ENCODE results near the gene PCYOX1L.

PCYOX1L gene

GRCh38 chr5:149380466-149381121 is 22.7 kb downstream of the PCYOX1L start:
- H3K36me3 ChIP-seq (ENCODE audit: insufficient read depth, low read length), result no peaks in the 10 kb centered on the region
- H3K9me3 ChIP-seq (ENCODE audit: low read length), result no peaks in the 10 kb centered on the region
- no peaks in the 10 kb centered on the region for H3K27me3 ChIP-seq (ENCODE audit: control insufficient read depth in 1 of 2, insufficient read depth in 2 of 2, low read length in 2 of 2)
- H3K4me3 ChIP-seq (ENCODE audit: low read depth in 1 of 2, low read length in 2 of 2), result peak overlapping the region; percentile 8 to 71
- peak overlapping the region; percentile 92 for H3K9ac ChIP-seq (ENCODE audit: low read length)
- peak overlapping the region; percentile 98 for H3K27ac ChIP-seq (ENCODE audit: low read depth, low read length)
- peaks cover 55% of the 10 kb centered on the region for H3K4me1 ChIP-seq (ENCODE audit: insufficient read depth, low read length)

GRCh38 chr5:149381261-149381985 is 23.6 kb downstream of the PCYOX1L start:
- peak overlapping the region; percentile 98 for H3K27ac ChIP-seq (ENCODE audit: low read depth, low read length)
- peak overlapping the region; percentile 8 to 71 for H3K4me3 ChIP-seq (ENCODE audit: low read depth in 1 of 2, low read length in 2 of 2)
- H3K27me3 ChIP-seq (ENCODE audit: control insufficient read depth in 1 of 2, insufficient read depth in 2 of 2, low read length in 2 of 2), result no peaks in the 10 kb centered on the region
- H3K9ac ChIP-seq (ENCODE audit: low read length), result peak overlapping the region; percentile 92
- peaks cover 63% of the 10 kb centered on the region for H3K4me1 ChIP-seq (ENCODE audit: insufficient read depth, low read length)
- no peaks in the 10 kb centered on the region for H3K36me3 ChIP-seq (ENCODE audit: insufficient read depth, low read length)
- no peaks in the 10 kb centered on the region for H3K9me3 ChIP-seq (ENCODE audit: low read length)

- H3K36me3 ChIP-seq (ENCODE audit: insufficient read depth, low read length), result no peaks in the 10 kb centered on the region
- H3K27ac ChIP-seq (ENCODE audit: low read depth, low read length), result peak overlapping the region; percentile 98
- H3K27me3 ChIP-seq (ENCODE audit: control insufficient read depth in 1 of 2, insufficient read depth in 2 of 2, low read length in 2 of 2), result no peaks in the 10 kb centered on the region
- peak overlapping the region; percentile 37 to 71 for H3K4me3 ChIP-seq (ENCODE audit: low read depth in 1 of 2, low read length in 2 of 2)
- no peaks in the 10 kb centered on the region for H3K9me3 ChIP-seq (ENCODE audit: low read length)
- H3K9ac ChIP-seq (ENCODE audit: low read length), result peak overlapping the region; percentile 92
- H3K4me1 ChIP-seq (ENCODE audit: insufficient read depth, low read length), result peaks cover 68% of the 10 kb centered on the region
Measured at GRCh38 chr5:149381986-149382338, 24.1 kb downstream of the PCYOX1L start.

- peak overlapping the region; percentile 92 for H3K9ac ChIP-seq (ENCODE audit: low read length)
- H3K36me3 ChIP-seq (ENCODE audit: insufficient read depth, low read length), result no peaks in the 10 kb centered on the region
- H3K9me3 ChIP-seq (ENCODE audit: low read length), result no peaks in the 10 kb centered on the region
- H3K27me3 ChIP-seq (ENCODE audit: control insufficient read depth in 1 of 2, insufficient read depth in 2 of 2, low read length in 2 of 2), result no peaks in the 10 kb centered on the region
- H3K4me3 ChIP-seq (ENCODE audit: low read depth in 1 of 2, low read length in 2 of 2), result peak overlapping the region; percentile 37 to 71
- H3K27ac ChIP-seq (ENCODE audit: low read depth, low read length), result peak overlapping the region; percentile 98
- H3K4me1 ChIP-seq (ENCODE audit: insufficient read depth, low read length), result peaks cover 76% of the 10 kb centered on the region
Measured at GRCh38 chr5:149382517-149383220, 24.8 kb downstream of the PCYOX1L start.

GRCh38 chr5:149383399-149383798 is 25.6 kb downstream of the PCYOX1L start:
- Histone ChIP-seq H3K4me3 (ENCODE audit: low read depth in 1 of 2, low read length in 2 of 2) (peak overlapping the region; percentile 22 to 71), H3K27me3 (ENCODE audit: control insufficient read depth in 1 of 2, insufficient read depth in 2 of 2, low read length in 2 of 2) (no peaks in the 10 kb centered on the region), H3K9ac (ENCODE audit: low read length) (peak overlapping the region; percentile 92), H3K9me3 (ENCODE audit: low read length) (no peaks in the 10 kb centered on the region), H3K36me3 (ENCODE audit: insufficient read depth, low read length) (no peaks in the 10 kb centered on the region), H3K4me1 (ENCODE audit: insufficient read depth, low read length) (peaks cover 80% of the 10 kb centered on the region), H3K27ac (ENCODE audit: low read depth, low read length) (peak overlapping the region; percentile 98)

GRCh38 chr5:149386166-149386565 is 28.3 kb downstream of the PCYOX1L start:
- H3K9ac ChIP-seq (ENCODE audit: low read length), result peak overlapping the region; percentile 64
- H3K36me3 ChIP-seq (ENCODE audit: insufficient read depth, low read length), result no peaks in the 10 kb centered on the region
- H3K9me3 ChIP-seq (ENCODE audit: low read length), result no peaks in the 10 kb centered on the region
- no peaks in the 10 kb centered on the region for H3K27me3 ChIP-seq (ENCODE audit: control insufficient read depth in 1 of 2, insufficient read depth in 2 of 2, low read length in 2 of 2)
- H3K27ac ChIP-seq (ENCODE audit: low read depth, low read length), result peak overlapping the region; percentile 94
- peaks cover 82% of the 10 kb centered on the region for H3K4me1 ChIP-seq (ENCODE audit: insufficient read depth, low read length)
- peak overlapping the region in 1 of 2 donors; percentile 41 for H3K4me3 ChIP-seq (ENCODE audit: low read depth in 1 of 2, low read length in 2 of 2)

GRCh38 chr5:149387081-149387631 is 29.3 kb downstream of the PCYOX1L start:
- Histone ChIP-seq H3K9me3 (ENCODE audit: low read length) (no peaks in the 10 kb centered on the region), H3K4me1 (ENCODE audit: insufficient read depth, low read length) (peaks cover 85% of the 10 kb centered on the region), H3K9ac (ENCODE audit: low read length) (peak overlapping the region; percentile 64), H3K36me3 (ENCODE audit: insufficient read depth, low read length) (no peaks in the 10 kb centered on the region), H3K4me3 (ENCODE audit: low read depth in 1 of 2, low read length in 2 of 2) (peak overlapping the region in 1 of 2 donors; percentile 41), H3K27me3 (ENCODE audit: control insufficient read depth in 1 of 2, insufficient read depth in 2 of 2, low read length in 2 of 2) (no peaks in the 10 kb centered on the region), H3K27ac (ENCODE audit: low read depth, low read length) (peak overlapping the region; percentile 94)

GRCh38 chr5:149387982-149388381 is 30.1 kb downstream of the PCYOX1L start:
- Histone ChIP-seq H3K9me3 (ENCODE audit: low read length) (no peaks in the 10 kb centered on the region), H3K4me3 (ENCODE audit: low read depth in 1 of 2, low read length in 2 of 2) (peak overlapping the region in 1 of 2 donors; percentile 34), H3K27me3 (ENCODE audit: control insufficient read depth in 1 of 2, insufficient read depth in 2 of 2, low read length in 2 of 2) (no peaks in the 10 kb centered on the region), H3K36me3 (ENCODE audit: insufficient read depth, low read length) (no peaks in the 10 kb centered on the region), H3K27ac (ENCODE audit: low read depth, low read length) (peak overlapping the region; percentile 94), H3K4me1 (ENCODE audit: insufficient read depth, low read length) (peaks cover 85% of the 10 kb centered on the region), H3K9ac (ENCODE audit: low read length) (peak overlapping the region; percentile 64)

- Histone ChIP-seq H3K27me3 (ENCODE audit: control insufficient read depth in 1 of 2, insufficient read depth in 2 of 2, low read length in 2 of 2) (no peaks in the 10 kb centered on the region), H3K27ac (ENCODE audit: low read depth, low read length) (peak overlapping the region; percentile 94), H3K9me3 (ENCODE audit: low read length) (no peaks in the 10 kb centered on the region), H3K36me3 (ENCODE audit: insufficient read depth, low read length) (no peaks in the 10 kb centered on the region), H3K9ac (ENCODE audit: low read length) (peak overlapping the region; percentile 64), H3K4me3 (ENCODE audit: low read depth in 1 of 2, low read length in 2 of 2) (peak overlapping the region in 1 of 2 donors; percentile 34), H3K4me1 (ENCODE audit: insufficient read depth, low read length) (peaks cover 81% of the 10 kb centered on the region)
Measured at GRCh38 chr5:149388498-149389190, 30.8 kb downstream of the PCYOX1L start.

GRCh38 chr5:149389552-149390495 is 32.0 kb downstream of the PCYOX1L start:
- peak overlapping the region in 1 of 2 donors; percentile 6 for H3K4me3 ChIP-seq (ENCODE audit: low read depth in 1 of 2, low read length in 2 of 2)
- H3K9me3 ChIP-seq (ENCODE audit: low read length), result no peaks in the 10 kb centered on the region
- no peaks in the 10 kb centered on the region for H3K36me3 ChIP-seq (ENCODE audit: insufficient read depth, low read length)
- peaks cover 72% of the 10 kb centered on the region for H3K4me1 ChIP-seq (ENCODE audit: insufficient read depth, low read length)
- peak overlapping the region; percentile 68 for H3K9ac ChIP-seq (ENCODE audit: low read length)
- no peaks in the 10 kb centered on the region for H3K27me3 ChIP-seq (ENCODE audit: control insufficient read depth in 1 of 2, insufficient read depth in 2 of 2, low read length in 2 of 2)
- peak overlapping the region; percentile 94 for H3K27ac ChIP-seq (ENCODE audit: low read depth, low read length)

All from muscle layer of colon (tissue), 2 donors.